PC-9 (cell line): ENCODE results near the gene CFAP44.

Experiments used
- EZH2 ChIP-seq: fragments of 200-600 bp; sonication (generic); IDR thresholded peaks from 2 replicates; pipeline ENCODE4 v1.8.0; 2017; ENCODE audit warnings: antibody characterized with exemption, low read depth
- TF ChIP-seq, protein P1 (sequence below): fragments of 200-600 bp; sonication (generic); conservative IDR thresholded peaks from 2 replicates; pipeline ENCODE4 v1.6.1; 2017; ENCODE audit warnings: mixed run types, antibody characterized with exemption, mild to moderate bottlenecking, moderate library complexity

DNA sequence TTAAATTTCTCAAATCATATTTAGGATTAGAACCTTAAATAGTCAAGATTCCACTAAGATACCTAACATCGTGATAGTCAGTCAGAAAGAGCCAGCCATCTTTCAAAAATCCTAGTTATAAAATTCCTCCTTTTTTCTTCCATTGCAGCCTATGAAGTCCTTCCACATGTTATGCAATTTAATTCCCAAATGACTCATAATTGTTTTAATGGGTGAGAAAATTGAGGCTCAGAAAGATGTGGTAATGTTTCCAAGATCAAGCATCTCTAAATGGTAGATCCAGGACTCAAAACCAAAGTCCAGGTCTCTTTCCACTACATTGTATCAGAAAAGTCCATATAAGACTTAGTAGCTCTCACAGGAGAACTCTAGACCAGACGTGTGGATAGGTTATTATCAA lies 9.5 kb downstream of the CFAP44 start:
- TF ChIP-seq EZH2: no peak
- TF ChIP-seq, protein P1, sequence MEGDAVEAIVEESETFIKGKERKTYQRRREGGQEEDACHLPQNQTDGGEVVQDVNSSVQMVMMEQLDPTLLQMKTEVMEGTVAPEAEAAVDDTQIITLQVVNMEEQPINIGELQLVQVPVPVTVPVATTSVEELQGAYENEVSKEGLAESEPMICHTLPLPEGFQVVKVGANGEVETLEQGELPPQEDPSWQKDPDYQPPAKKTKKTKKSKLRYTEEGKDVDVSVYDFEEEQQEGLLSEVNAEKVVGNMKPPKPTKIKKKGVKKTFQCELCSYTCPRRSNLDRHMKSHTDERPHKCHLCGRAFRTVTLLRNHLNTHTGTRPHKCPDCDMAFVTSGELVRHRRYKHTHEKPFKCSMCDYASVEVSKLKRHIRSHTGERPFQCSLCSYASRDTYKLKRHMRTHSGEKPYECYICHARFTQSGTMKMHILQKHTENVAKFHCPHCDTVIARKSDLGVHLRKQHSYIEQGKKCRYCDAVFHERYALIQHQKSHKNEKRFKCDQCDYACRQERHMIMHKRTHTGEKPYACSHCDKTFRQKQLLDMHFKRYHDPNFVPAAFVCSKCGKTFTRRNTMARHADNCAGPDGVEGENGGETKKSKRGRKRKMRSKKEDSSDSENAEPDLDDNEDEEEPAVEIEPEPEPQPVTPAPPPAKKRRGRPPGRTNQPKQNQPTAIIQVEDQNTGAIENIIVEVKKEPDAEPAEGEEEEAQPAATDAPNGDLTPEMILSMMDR: no peak
